ENCODE measurements around the gene RCOR1. TPM values are rescaled to one million over a fixed set of nuclear protein-coding genes. Genes with fewer than 3 reads are reported as not detected.
A peak's percentile ranks its signal among the peaks of the same experiment; 100 is the strongest.
"Not testable (repeated sequence)": the region's sequence is repeated elsewhere in the genome, so short reads cannot be mapped to it uniquely, and the experiment has no call there.

The RCOR1 gene
- total RNA-seq, 2 donors from 2014 or later: 19.5 to 21.3 TPM

- not testable (repeated sequence) for H3K4me3 Mint-ChIP-seq; DNase-seq; H3K27me3 Mint-ChIP-seq (ENCODE audit: low read depth); H3K36me3 Mint-ChIP-seq (ENCODE audit: insufficient read depth in 2 of 2); H3K4me1 Mint-ChIP-seq (ENCODE audit: low read depth); H3K9me3 Mint-ChIP-seq; H3K27ac Mint-ChIP-seq; ATAC-seq (replicated peaks in 1 of 2)
These were observed 16.5 kb upstream of the RCOR1 start for GRCh38 chr14:102575846-102576428.

DNA sequence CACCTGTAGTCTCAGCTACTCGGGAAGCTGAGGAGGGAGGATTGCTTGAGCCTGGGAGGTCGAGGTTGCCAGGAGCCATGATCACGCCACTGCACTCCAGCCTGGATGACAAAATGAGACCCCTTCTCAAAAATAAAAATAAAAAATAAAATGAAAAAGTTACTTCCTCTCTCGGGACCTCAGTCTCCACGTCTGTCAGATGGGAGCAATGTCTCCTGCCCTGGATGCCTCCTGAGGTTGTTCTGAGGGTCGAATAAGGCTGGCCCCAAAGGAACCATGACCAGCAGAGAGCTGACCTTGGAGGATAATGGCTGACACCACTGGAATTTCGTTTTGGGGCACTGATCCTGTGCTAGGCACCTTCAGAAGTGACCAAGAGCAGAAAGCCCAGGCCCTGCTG, 13.6 kb upstream of the RCOR1 start:
- no peaks in the 10 kb centered on the region for H3K36me3 Mint-ChIP-seq (ENCODE audit: insufficient read depth in 2 of 2)
- H3K27ac Mint-ChIP-seq: no peak overlapping the region
- H3K4me1 Mint-ChIP-seq (ENCODE audit: low read depth): no peaks in the 10 kb centered on the region
- H3K9me3 Mint-ChIP-seq: no peaks in the 10 kb centered on the region
- no peaks in the 10 kb centered on the region for H3K27me3 Mint-ChIP-seq (ENCODE audit: low read depth)
- ATAC-seq (replicated peaks in 1 of 2) (no peak), DNase-seq (no peak)
- no peak overlapping the region for H3K4me3 Mint-ChIP-seq

DNA sequence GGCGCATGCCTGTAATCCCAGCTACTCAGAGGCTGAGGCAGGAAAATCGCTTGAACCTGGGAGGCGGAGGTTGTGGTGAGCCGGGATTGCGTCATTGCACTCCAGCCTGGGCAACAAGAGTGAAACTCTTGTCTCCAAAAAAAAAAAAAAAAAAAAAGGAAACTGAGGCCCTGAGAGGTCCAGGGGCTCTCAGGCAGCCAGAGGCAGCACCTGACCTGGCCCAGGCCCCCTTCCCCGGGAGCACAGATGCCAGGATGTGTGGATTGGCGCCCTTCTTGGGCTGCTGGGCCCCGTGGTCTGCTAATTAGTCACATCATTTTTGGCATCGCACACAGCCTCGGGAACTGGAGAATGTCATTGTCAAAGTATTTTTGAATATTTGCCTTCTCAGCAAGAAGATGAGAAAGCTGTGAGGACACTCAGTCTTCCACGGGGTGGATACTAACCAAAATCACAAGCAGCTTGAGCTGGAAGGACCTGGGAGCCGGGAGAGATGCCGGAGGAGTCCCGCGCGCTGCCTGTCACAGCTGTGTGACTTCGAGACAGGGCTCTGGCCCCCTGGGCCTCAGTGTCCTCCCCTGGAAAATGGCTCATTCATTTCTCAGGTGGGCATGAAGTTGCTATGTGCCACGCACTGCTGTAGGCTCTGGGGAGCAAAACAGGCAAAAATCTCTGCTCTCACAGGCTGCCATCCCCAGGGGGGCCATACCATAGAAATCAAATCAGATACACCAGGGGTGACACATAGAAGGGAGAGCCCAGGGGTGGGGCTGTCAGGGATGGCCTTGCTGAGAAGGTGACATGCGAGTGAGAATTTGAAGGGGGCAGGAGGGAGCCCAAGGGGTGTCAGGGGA, 12.5 kb upstream of the RCOR1 start:
- ATAC-seq (replicated peaks in 1 of 2): no peak
- no peak overlapping the region for H3K4me3 Mint-ChIP-seq
- no peaks in the 10 kb centered on the region for H3K36me3 Mint-ChIP-seq (ENCODE audit: insufficient read depth in 2 of 2)
- H3K9me3 Mint-ChIP-seq: no peaks in the 10 kb centered on the region
- no peaks in the 10 kb centered on the region for H3K27me3 Mint-ChIP-seq (ENCODE audit: low read depth)
- no peak for DNase-seq
- H3K4me1 Mint-ChIP-seq (ENCODE audit: low read depth): no peaks in the 10 kb centered on the region
- no peak overlapping the region for H3K27ac Mint-ChIP-seq

GRCh38 chr14:102580550-102581110, 11.8 kb upstream of the RCOR1 start:
- Mint-ChIP-seq H3K4me3 (no peak overlapping the region), H3K9me3 (no peaks in the 10 kb centered on the region), H3K27me3 (ENCODE audit: low read depth) (no peaks in the 10 kb centered on the region), H3K36me3 (ENCODE audit: insufficient read depth in 2 of 2) (no peaks in the 10 kb centered on the region), H3K27ac (no peak overlapping the region), H3K4me1 (ENCODE audit: low read depth) (no peaks in the 10 kb centered on the region)
- ATAC-seq (replicated peaks in 1 of 2) (no peak), DNase-seq (no peak)

DNA sequence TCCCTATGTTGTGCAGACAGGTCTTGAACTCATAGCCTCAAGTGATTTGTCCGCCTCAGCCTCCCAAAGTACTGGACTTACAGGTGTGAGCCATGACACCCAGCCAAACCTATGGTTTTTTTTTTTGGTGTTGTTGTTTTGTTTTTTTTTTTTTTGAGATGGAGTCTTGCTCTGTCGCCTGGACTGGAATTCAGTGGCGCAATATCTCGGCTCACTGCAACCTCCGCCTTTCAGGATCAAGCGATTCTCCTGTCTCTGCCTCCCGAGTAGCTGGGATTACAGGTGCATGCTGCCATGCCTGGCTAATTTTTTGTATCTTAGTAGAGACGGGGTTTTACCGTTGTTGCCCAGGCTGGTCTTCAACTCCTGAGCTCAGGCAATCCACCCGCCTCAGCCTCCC, 11.3 kb upstream of the RCOR1 start:
- ATAC-seq (replicated peaks in 1 of 2) (no peak), DNase-seq (no peak)
- no peak overlapping the region for H3K4me3 Mint-ChIP-seq
- no peaks in the 10 kb centered on the region for H3K27me3 Mint-ChIP-seq (ENCODE audit: low read depth)
- no peak overlapping the region for H3K27ac Mint-ChIP-seq
- no peaks in the 10 kb centered on the region for H3K9me3 Mint-ChIP-seq
- H3K36me3 Mint-ChIP-seq (ENCODE audit: insufficient read depth in 2 of 2): no peaks in the 10 kb centered on the region
- no peaks in the 10 kb centered on the region for H3K4me1 Mint-ChIP-seq (ENCODE audit: low read depth)

DNA sequence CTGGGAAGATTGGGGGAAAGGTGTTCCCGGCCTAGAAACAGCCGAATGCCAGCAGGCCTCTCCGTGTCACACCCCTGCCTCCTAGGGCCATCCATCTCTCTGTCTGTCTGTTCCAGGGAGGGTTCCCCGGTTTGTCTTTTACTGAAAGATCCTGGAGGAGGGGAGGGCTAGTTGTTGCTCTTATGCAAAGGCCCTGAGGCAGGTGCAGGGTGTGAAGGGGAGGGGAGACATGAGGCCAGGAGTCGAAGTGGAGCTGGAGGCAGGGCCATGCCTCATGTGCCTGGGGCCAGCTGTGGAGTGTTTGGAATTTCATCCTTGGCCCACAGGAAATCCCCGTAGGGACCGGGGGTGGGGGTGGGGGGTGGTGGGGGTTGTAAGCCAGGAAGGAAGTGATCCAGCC, 8.7 kb upstream of the RCOR1 start:
- Mint-ChIP-seq H3K4me1 (ENCODE audit: low read depth) (no peaks in the 10 kb centered on the region), H3K27ac (no peak overlapping the region), H3K36me3 (ENCODE audit: insufficient read depth in 2 of 2) (no peaks in the 10 kb centered on the region), H3K27me3 (ENCODE audit: low read depth) (no peaks in the 10 kb centered on the region), H3K4me3 (no peak overlapping the region), H3K9me3 (no peaks in the 10 kb centered on the region)
- ATAC-seq (replicated peaks in 1 of 2) (no peak), DNase-seq (no peak)

- Mint-ChIP-seq H3K4me1 (ENCODE audit: low read depth) (no peaks in the 10 kb centered on the region), H3K4me3 (no peak overlapping the region), H3K27ac (no peak overlapping the region), H3K27me3 (ENCODE audit: low read depth) (no peaks in the 10 kb centered on the region), H3K9me3 (no peaks in the 10 kb centered on the region), H3K36me3 (ENCODE audit: insufficient read depth in 2 of 2) (no peaks in the 10 kb centered on the region)
- no peak for ATAC-seq (replicated peaks in 1 of 2)
- no peak for DNase-seq
These were observed 7.3 kb upstream of the RCOR1 start for GRCh38 chr14:102584871-102585869.

- H3K27me3 Mint-ChIP-seq (ENCODE audit: low read depth): no peaks in the 10 kb centered on the region
- no peak overlapping the region for H3K27ac Mint-ChIP-seq
- ATAC-seq (replicated peaks in 1 of 2) (no peak), DNase-seq (no peak)
- no peaks in the 10 kb centered on the region for H3K36me3 Mint-ChIP-seq (ENCODE audit: insufficient read depth in 2 of 2)
- no peaks in the 10 kb centered on the region for H3K9me3 Mint-ChIP-seq
- no peaks in the 10 kb centered on the region for H3K4me1 Mint-ChIP-seq (ENCODE audit: low read depth)
- H3K4me3 Mint-ChIP-seq: no peak overlapping the region
These were observed 5.9 kb upstream of the RCOR1 start for GRCh38 chr14:102586420-102587104.

GRCh38 chr14:102588821-102589220, 3.6 kb upstream of the RCOR1 start:
- H3K27me3 Mint-ChIP-seq (ENCODE audit: low read depth): no peaks in the 10 kb centered on the region
- H3K36me3 Mint-ChIP-seq (ENCODE audit: insufficient read depth in 2 of 2): no peaks in the 10 kb centered on the region
- H3K4me3 Mint-ChIP-seq: no peak overlapping the region
- H3K4me1 Mint-ChIP-seq (ENCODE audit: low read depth): peaks cover 2% of the 10 kb centered on the region
- ATAC-seq (replicated peaks in 1 of 2) (no peak), DNase-seq (no peak)
- peak overlapping the region; percentile 19 for H3K27ac Mint-ChIP-seq
- H3K9me3 Mint-ChIP-seq: no peaks in the 10 kb centered on the region

DNA sequence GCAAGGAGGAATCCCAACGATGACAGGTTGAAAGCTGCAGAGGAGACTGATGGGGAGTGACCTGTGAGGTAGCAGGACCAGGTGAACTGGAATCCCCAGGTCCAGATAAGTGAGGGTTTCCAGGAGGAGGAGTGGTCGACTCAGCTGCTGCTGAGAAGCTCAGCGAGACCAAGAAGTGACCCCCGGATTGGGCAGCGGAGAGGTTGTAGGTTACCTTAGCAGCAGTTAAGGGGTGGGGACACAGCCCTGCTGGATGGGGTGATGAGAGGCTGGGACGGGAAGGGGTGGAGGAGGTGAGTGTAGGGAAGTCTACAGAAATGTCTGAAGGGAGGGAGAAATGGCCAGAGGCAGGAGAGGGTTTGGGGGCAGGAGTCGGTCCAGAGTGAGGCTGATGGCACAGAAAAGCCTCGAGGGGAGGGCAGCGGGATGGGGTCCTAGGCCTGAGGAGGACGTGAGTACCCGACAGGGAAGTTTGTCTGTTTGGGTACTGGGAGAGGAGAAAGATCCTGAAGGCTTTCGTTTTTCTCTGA, 2.6 kb upstream of the RCOR1 start:
- Mint-ChIP-seq H3K4me1 (ENCODE audit: low read depth) (peaks cover 13% of the 10 kb centered on the region), H3K36me3 (ENCODE audit: insufficient read depth in 2 of 2) (peaks cover 0 to 1% of the 10 kb centered on the region in 2 donors)

GRCh38 chr14:102590667-102591099, 1.8 kb upstream of the RCOR1 start:
- Mint-ChIP-seq H3K27ac (no peak overlapping the region), H3K4me1 (ENCODE audit: low read depth) (peaks cover 20% of the 10 kb centered on the region), H3K4me3 (peak overlapping the region; percentile 90 to 92), H3K36me3 (ENCODE audit: insufficient read depth in 2 of 2) (peaks cover 0 to 1% of the 10 kb centered on the region in 2 donors), H3K9me3 (no peaks in the 10 kb centered on the region), H3K27me3 (ENCODE audit: low read depth) (no peaks in the 10 kb centered on the region)
- DNase-seq (no peak), ATAC-seq (replicated peaks in 1 of 2) (no peak)

More for the DNA sequence above, 2.6 kb upstream of the RCOR1 start:
- H3K4me3 Mint-ChIP-seq: peak overlapping the region in 1 of 2 donors; percentile 27
- ATAC-seq (replicated peaks in 1 of 2) (no peak), DNase-seq (no peak)
- no peaks in the 10 kb centered on the region for H3K9me3 Mint-ChIP-seq
- no peaks in the 10 kb centered on the region for H3K27me3 Mint-ChIP-seq (ENCODE audit: low read depth)
- no peak overlapping the region for H3K27ac Mint-ChIP-seq

- peaks cover 28% of the 10 kb centered on the region for H3K4me1 Mint-ChIP-seq (ENCODE audit: low read depth)
- ATAC-seq (replicated peaks in 1 of 2) (no peak), DNase-seq (peak in 1 of 2 donors; percentile 20)
- H3K9me3 Mint-ChIP-seq: no peaks in the 10 kb centered on the region
- H3K36me3 Mint-ChIP-seq (ENCODE audit: insufficient read depth in 2 of 2): peaks cover 0 to 1% of the 10 kb centered on the region in 2 donors
- H3K27me3 Mint-ChIP-seq (ENCODE audit: low read depth): no peaks in the 10 kb centered on the region
- H3K4me3 Mint-ChIP-seq: peak overlapping the region; percentile 90 to 92
- H3K27ac Mint-ChIP-seq: peak overlapping the region; percentile 79
These were observed 991 bp upstream of the RCOR1 start for GRCh38 chr14:102591372-102591943.

Data from activated T-cell treated with anti-CD3 and anti-CD28 coated beads, Interleukin-2, amount 50 U/mL, for 72 hours (primary cell).